Left ventricle myocardium inferior (tissue), 1 donor: ENCODE data around the gene C2orf92. TPM values are rescaled to one million over a fixed set of nuclear protein-coding genes. Genes with fewer than 3 reads are reported as not detected.
"Not testable (repeated sequence)": the region's sequence is repeated elsewhere in the genome, so short reads cannot be mapped to it uniquely, and the experiment has no call there.

Experiments used
- DNase-seq: peaks from one replicate; pipeline ENCODE4 v3.0.0-alpha.2; 2020
- H3K27ac ChIP-seq: fragments of 200-600 bp; replicated peaks from 2 replicates; pipeline ENCODE4 v1.8.0; 2021
- H3K27me3 ChIP-seq: fragments of 200-600 bp; 2 replicates; pipeline ENCODE4 v1.8.0; 2021; ENCODE audit warnings: low read depth
- H3K36me3 ChIP-seq: fragments of 200-600 bp; 2 replicates; pipeline ENCODE4 v1.8.0; 2021
- H3K4me1 ChIP-seq: fragments of 200-600 bp; 2 replicates; pipeline ENCODE4 v1.8.0; 2021
- H3K4me3 ChIP-seq: fragments of 200-600 bp; 2 replicates; pipeline ENCODE4 v1.8.0; 2021; ENCODE audit warnings: mild to moderate bottlenecking, moderate library complexity
- H3K9me3 ChIP-seq: fragments of 200-600 bp; replicated peaks from 2 replicates; pipeline ENCODE4 v1.8.0; 2021
- intact Hi-C: fragments of 100-400 bp; cut with micrococcal nuclease; formaldehyde crosslinking; loops from one replicate; pipeline ENCODE4 v1.11.0; 2022
- total RNA-seq: library from RNA; stranded (reverse); fragmentation: NEBNext Ultra II Directional; extraction: Animal tissue kit (Norgen Biotek cat#: 25700); gene quantifications from one replicate; pipeline ENCODE4 v1.2.1, GENCODE V29; 2021
- TF ChIP-seq, protein P1 (sequence below): fragments of 200-600 bp; IDR thresholded peaks from 2 replicates; pipeline ENCODE4 v1.8.0; 2021; ENCODE audit warnings: antibody characterized with exemption, mild to moderate bottlenecking, borderline replicate concordance
- donor health status: DM: no; HTN: yes; CAD: no; lungs with severe emphysema.

Gene C2orf92
- total RNA-seq, 1 donor from 2014 or later = 1.8 TPM

DNA sequence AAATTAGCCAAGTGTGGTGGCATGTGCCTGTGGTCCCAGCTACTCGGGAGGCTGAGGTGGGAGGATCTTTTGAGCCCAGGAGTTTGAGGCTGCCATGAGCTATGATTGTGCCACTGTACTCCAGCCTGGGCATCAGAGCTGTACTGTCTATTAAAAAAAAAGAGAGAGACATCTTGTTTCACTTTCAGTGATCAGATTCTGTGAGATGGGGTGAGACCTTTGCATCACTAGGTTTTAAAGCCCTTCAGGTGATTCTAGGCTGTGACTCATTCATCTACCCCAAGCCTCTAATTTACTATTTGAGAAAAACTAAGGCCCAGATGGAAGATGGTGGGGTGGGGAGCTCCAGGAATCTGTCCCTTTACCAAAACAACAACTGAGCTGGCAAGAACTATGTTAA is 7.1 kb downstream of the C2orf92 start:
- H3K4me3 ChIP-seq = no peak overlapping the region
- TF ChIP-seq, protein P1, sequence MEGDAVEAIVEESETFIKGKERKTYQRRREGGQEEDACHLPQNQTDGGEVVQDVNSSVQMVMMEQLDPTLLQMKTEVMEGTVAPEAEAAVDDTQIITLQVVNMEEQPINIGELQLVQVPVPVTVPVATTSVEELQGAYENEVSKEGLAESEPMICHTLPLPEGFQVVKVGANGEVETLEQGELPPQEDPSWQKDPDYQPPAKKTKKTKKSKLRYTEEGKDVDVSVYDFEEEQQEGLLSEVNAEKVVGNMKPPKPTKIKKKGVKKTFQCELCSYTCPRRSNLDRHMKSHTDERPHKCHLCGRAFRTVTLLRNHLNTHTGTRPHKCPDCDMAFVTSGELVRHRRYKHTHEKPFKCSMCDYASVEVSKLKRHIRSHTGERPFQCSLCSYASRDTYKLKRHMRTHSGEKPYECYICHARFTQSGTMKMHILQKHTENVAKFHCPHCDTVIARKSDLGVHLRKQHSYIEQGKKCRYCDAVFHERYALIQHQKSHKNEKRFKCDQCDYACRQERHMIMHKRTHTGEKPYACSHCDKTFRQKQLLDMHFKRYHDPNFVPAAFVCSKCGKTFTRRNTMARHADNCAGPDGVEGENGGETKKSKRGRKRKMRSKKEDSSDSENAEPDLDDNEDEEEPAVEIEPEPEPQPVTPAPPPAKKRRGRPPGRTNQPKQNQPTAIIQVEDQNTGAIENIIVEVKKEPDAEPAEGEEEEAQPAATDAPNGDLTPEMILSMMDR = no peak
- no peaks in the 10 kb centered on the region for H3K27me3 ChIP-seq
- no peaks in the 10 kb centered on the region for H3K4me1 ChIP-seq
- H3K36me3 ChIP-seq = no peaks in the 10 kb centered on the region
- peaks cover 4% of the 10 kb centered on the region for H3K9me3 ChIP-seq
- H3K27ac ChIP-seq = no peak overlapping the region
- DNase-seq = no peak
- intact Hi-C loops = no loop called here

GRCh38 chr2:97677480-97677879 is 8.0 kb downstream of the C2orf92 start:
- intact Hi-C loops = no loop called here
- no peak for DNase-seq
- Histone ChIP-seq H3K27me3 (no peaks in the 10 kb centered on the region), H3K27ac (no peak overlapping the region), H3K4me1 (no peaks in the 10 kb centered on the region), H3K9me3 (peaks cover 4% of the 10 kb centered on the region), H3K4me3 (no peak overlapping the region), H3K36me3 (no peaks in the 10 kb centered on the region)
- TF ChIP-seq, protein P1 = no peak

GRCh38 chr2:97678298-97678697 is 8.8 kb downstream of the C2orf92 start:
- Histone ChIP-seq H3K4me3 (no peak overlapping the region), H3K4me1 (no peaks in the 10 kb centered on the region), H3K9me3 (peaks cover 4% of the 10 kb centered on the region), H3K36me3 (no peaks in the 10 kb centered on the region), H3K27ac (no peak overlapping the region), H3K27me3 (no peaks in the 10 kb centered on the region)
- TF ChIP-seq, protein P1 = no peak
- no peak for DNase-seq
- intact Hi-C loops = no loop called here

DNA sequence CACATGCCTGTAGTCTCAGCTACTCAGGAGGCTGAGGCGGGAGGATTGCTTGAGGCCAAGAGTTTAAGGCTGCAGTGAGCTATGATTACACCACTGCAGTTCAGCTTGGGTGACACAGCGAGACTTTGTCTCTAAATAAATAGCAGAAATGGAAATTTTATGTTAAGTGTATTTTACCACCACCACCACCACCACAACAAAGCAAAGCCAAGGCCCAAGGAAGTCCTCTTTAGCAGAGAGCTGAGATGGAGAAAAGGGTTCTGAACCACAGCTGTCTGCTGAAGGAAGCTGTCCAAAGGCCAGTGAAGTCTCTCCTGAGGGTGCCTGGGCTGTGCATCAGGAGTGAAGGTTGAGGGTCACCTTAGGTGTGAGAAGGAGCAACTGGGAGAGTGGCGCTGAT is 17.7 kb downstream of the C2orf92 start:
- H3K9me3 ChIP-seq, DNase-seq, H3K36me3 ChIP-seq, H3K4me1 ChIP-seq, H3K4me3 ChIP-seq, intact Hi-C loops, H3K27me3 ChIP-seq, H3K27ac ChIP-seq: not testable (repeated sequence)

- no peaks in the 10 kb centered on the region for H3K4me1 ChIP-seq
- intact Hi-C loops = no loop called here
- H3K27ac ChIP-seq = no peak overlapping the region
- H3K27me3 ChIP-seq = no peaks in the 10 kb centered on the region
- H3K36me3 ChIP-seq = no peaks in the 10 kb centered on the region
- no peak overlapping the region for H3K4me3 ChIP-seq
- TF ChIP-seq, protein P1 = no peak
- no peak for DNase-seq
- peaks cover 2% of the 10 kb centered on the region for H3K9me3 ChIP-seq
Measured at GRCh38 chr2:97688062-97688827, 18.7 kb downstream of the C2orf92 start.

DNA sequence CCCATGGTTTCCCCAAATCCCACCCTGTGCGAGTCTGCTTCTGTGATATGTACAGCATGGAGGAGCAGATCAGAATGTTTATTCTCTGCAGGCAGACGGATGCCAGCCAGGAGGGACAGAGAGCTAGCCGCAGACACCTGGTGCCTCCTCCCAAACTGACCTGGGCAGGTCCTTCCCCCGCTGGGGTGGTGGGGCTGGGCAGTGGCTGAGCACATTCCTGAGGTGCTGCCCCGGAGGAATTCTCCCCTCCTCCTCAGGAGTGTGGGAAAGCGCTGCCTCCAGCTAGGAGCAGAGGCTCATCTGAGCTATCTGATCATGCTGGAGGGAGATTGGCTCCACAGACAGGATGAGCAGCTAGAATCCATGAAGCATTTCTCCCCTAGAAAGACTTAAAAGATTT is 21.7 kb downstream of the C2orf92 start:
- Histone ChIP-seq H3K27me3 (no peaks in the 10 kb centered on the region), H3K27ac (no peak overlapping the region), H3K4me3 (no peak overlapping the region), H3K4me1 (no peaks in the 10 kb centered on the region), H3K9me3 (peaks cover 2% of the 10 kb centered on the region), H3K36me3 (no peaks in the 10 kb centered on the region)
- intact Hi-C loops = no loop called here
- DNase-seq = no peak
- TF ChIP-seq, protein P1 = no peak
